Uterus (tissue), 2 donors: Measurements from ENCODE around the gene GAS2L1.

Experiments
- CTCF ChIP-seq, 4 experiments: fragments of 200-600 bp in 2 of 4; fragments of 450-650 bp in 2 of 4; sonication (generic) in 2 of 4; IDR thresholded peaks; one replicate each; pipeline ENCODE4 v1.5.1; 2016 to 2019; ENCODE audit warnings: antibody characterized with exemption in 4 of 4, mild to moderate bottlenecking in 2 of 4, moderate library complexity in 1 of 4
- POLR2A ChIP-seq, 2 donors: fragments of 450-650 bp; IDR thresholded peaks; one replicate each; pipeline ENCODE4 v1.6.1; 2016; ENCODE audit warnings: antibody characterized with exemption in 2 of 2, mild to moderate bottlenecking in 1 of 2, moderate library complexity in 1 of 2

- no peak for TF ChIP-seq POLR2A (IDR thresholded peaks at IDR 0.05)
- no peak for TF ChIP-seq CTCF (IDR thresholded peaks at IDR 0.05)
Measured at GRCh38 chr22:29288837-29289236, 17.6 kb upstream of the GAS2L1 start.
